ENCODE data around the gene LRP2.

Gene LRP2

GRCh38 chr2:169108099-169108884 lies 254.0 kb downstream of the LRP2 start:
- no peak overlapping the region for H3K4me3 ChIP-seq (ENCODE audit: low read depth, low read length)
- in situ Hi-C loops (cut with HindIII; ENCODE audit: low sequenced_read_pairs) = no loop called here
- DNase-seq (ENCODE audit: low read depth) = no peak
- TF ChIP-seq CTCF (IDR thresholded peaks at IDR 0.05; ENCODE audit: low read depth, low read length, missing control alignments) = no peak

GRCh38 chr2:169107645-169108044 lies 254.7 kb downstream of the LRP2 start:
- in situ Hi-C loops (cut with HindIII; ENCODE audit: low sequenced_read_pairs) = no loop called here
- no peak for DNase-seq (ENCODE audit: low read depth)
- H3K4me3 ChIP-seq (ENCODE audit: low read depth, low read length) = no peak overlapping the region
- TF ChIP-seq CTCF (IDR thresholded peaks at IDR 0.05; ENCODE audit: low read depth, low read length, missing control alignments) = no peak

GRCh38 chr2:169106563-169107545 lies 255.5 kb downstream of the LRP2 start:
- no peak for DNase-seq (ENCODE audit: low read depth)
- H3K4me3 ChIP-seq (ENCODE audit: low read depth, low read length) = no peak overlapping the region
- no peak for TF ChIP-seq CTCF (IDR thresholded peaks at IDR 0.05; ENCODE audit: low read depth, low read length, missing control alignments)
- in situ Hi-C loops (cut with HindIII; ENCODE audit: low sequenced_read_pairs) = no loop called here

GRCh38 chr2:169106134-169106533 lies 256.2 kb downstream of the LRP2 start:
- in situ Hi-C loops (cut with HindIII; ENCODE audit: low sequenced_read_pairs) = no loop called here
- DNase-seq (ENCODE audit: low read depth) = no peak
- H3K4me3 ChIP-seq (ENCODE audit: low read depth, low read length) = no peak overlapping the region
- no peak for TF ChIP-seq CTCF (IDR thresholded peaks at IDR 0.05; ENCODE audit: low read depth, low read length, missing control alignments)

GRCh38 chr2:169105476-169105875 lies 256.9 kb downstream of the LRP2 start:
- no peak for DNase-seq (ENCODE audit: low read depth)
- H3K4me3 ChIP-seq (ENCODE audit: low read depth, low read length) = no peak overlapping the region
- in situ Hi-C loops (cut with HindIII; ENCODE audit: low sequenced_read_pairs) = no loop called here
- TF ChIP-seq CTCF (IDR thresholded peaks at IDR 0.05; ENCODE audit: low read depth, low read length, missing control alignments) = no peak

- no peak for TF ChIP-seq CTCF (IDR thresholded peaks at IDR 0.05; ENCODE audit: low read depth, low read length, missing control alignments)
- no peak for DNase-seq (ENCODE audit: low read depth)
- H3K4me3 ChIP-seq (ENCODE audit: low read depth, low read length) = no peak overlapping the region
- in situ Hi-C loops (cut with HindIII; ENCODE audit: low sequenced_read_pairs) = no loop called here
These were observed 257.5 kb downstream of the LRP2 start for GRCh38 chr2:169104848-169105247.

Measured in astrocyte of the cerebellum (primary cell).